GM21825 (cell line): ENCODE data around the gene ATP8B1.

Experiments used
- ATAC-seq: cut with Tn5 transposase; IDR thresholded peaks from one replicate; pipeline ENCODE4 v1.9.1; 2021; ENCODE audit warnings: mild to moderate bottlenecking, moderate library complexity; ENCODE audit not compliant: unreplicated experiment

The ATP8B1 gene

DNA sequence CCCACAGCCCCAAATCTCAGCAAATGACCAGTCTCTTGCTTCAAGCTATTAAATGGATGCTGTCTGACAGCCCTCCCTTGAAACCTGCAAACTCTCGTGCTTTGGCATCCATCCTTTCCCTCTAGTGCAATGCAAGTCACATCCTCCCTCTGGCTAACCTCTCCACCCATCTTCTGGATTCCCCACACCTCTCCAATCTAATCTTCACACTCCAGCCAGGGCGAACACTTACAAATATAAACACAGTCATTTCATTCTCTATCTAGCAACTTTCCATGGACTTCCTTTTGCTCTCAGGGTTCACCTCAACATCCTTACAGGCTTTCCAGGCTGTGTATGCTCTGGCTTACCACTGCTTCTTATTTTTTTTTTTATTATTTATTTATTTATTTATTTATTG is 171.4 kb downstream of the ATP8B1 start:
- no peak for ATAC-seq

DNA sequence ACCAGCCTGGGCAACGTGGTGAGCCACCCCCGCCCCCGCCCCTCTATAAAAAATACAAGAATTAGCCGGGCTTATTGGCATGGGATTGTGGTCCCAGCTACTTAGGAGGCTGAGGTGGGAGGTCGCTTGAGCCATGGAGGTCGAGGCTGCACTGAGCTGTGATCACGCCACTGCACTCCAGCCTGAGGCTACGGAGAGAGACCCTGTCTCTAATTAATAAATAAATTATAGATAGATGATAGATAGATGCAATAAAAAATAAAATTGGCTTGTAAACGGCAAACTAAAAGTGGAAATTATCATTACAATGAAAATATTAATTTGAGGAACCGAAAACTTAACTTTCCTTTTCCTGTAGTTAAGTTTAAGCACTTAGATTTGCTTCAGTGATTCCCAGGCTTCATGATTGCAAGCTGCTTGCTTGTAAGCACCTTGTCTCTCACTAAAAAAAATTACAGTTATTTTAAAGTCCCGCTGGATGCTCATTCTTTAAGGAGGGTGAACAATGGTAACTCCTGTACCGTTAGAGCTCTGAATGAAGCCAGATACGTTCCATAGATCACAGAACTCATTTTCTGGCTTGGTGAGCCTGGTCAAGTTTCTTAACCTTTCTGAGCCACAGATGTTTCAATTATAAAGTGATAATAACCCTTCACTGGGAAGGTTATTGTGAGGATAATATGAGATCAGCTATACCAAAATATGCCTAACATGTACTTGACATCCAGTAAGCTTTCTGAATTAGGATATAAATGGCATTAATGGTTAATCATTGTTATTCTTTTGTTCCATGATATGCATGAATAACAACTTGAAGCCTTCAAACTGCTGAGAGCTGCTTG is 172.1 kb downstream of the ATP8B1 start:
- no peak for ATAC-seq

DNA sequence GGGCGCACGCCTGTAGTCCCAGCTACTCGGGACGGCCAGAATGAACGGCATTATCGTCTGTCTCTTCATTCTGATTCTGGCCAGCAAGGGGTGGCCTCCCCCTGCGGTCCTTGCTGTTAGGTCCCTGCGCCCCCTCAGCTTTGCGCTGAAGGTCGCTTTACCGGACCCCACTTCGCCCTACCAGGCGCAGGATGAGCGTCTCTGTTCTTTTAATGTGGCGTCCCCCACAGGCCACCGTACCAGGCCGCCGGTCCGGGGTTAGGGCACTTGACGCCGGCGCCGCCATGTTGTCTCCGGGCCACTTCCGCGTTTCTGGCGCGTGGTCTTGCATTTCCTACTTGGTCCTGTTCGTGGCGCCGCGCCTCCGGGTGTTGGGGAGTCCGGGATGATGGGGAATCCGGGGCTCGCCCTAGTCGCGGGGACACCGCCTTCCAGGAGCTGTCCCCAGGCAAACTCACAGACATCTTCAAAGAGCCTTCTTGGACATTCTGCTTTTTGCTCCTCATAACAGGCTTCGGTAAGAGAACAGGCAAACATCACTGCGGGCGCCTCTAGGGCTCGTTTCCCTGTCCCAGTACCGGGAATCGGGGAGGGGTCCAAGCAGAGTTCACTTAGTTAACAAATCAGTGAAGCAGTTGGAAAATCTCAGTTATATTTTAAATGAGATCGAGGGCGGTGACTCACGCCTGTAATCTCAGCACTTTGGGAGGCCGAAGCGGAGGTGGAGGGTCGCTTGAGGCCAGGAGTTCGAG is 172.9 kb downstream of the ATP8B1 start:
- peak; percentile 93 for ATAC-seq

DNA sequence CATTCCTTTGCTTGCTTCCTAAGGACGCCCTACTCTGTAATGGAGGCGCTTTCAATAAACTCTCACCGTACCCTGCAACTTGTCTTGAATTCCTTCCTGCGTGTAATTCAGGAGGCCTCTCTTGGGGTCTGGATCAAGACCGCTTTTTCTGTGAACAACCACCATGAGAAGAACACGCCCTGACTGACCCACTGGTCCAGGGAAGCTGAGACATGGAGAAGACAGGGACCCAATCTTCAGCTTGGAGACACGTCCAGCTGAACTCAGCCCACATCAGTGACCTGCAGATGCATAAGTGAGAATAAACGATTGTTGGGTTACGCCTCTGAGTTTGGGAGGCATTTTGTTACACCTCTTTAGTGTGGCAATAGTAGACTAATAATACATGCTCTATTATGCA is 173.7 kb downstream of the ATP8B1 start:
- no peak for ATAC-seq

DNA sequence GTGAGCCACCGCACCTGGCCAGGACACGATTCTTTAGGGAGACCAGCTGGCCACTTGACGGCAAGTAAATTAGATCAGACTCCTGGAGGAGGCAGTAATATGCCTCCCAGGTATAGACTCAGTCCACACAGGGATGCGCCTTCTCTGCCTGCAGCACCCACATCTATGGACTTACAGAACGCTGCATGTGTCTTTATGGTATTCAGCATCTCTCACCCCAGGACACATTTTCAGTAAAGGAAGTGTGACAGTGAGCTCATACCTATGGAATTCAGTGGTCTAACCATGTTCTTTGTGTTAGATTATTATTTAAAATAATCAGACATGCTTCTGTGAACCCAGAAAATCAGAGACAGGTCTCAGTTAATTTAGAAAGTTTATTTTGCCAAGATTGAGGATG is 175.6 kb downstream of the ATP8B1 start:
- no peak for ATAC-seq

DNA sequence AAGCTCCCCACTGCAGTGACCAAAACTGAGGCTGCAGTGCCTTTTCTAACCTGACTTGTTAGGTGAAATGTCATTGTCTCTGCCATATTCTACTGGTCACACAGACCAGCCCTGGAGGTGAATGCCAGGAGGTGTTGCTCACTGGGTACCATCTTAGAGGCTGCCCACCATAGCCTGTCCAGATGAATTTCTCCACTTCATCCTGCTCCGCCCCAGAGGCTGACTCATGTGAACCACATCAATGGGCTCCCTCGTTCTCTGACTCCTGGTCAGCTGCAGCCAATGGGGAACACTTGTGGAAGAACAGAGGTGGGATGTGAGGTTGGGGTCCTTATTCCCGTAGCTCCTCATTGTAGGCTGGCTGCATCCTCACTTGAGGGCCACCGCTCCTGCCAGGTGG is 178.1 kb downstream of the ATP8B1 start:
- ATAC-seq, result no peak

DNA sequence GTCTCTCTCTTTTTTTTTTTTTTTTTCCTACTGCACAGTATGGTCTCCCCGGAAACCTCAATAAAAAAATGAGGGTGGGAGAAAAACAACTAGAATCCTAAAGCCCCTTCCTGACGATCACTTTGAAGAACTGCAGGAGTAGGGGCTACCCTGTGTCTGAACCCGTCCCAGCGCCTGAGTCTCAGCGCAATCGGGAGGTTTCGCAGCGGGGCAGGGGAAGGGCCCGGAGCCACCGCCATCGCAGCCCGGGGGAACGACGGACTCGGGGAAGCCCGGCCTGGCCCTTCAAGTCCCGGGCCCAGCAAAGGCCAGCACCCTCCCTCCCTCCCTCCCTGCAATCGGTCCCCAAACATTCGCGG is 181.9 kb downstream of the ATP8B1 start:
- peak; percentile 18 for ATAC-seq

DNA sequence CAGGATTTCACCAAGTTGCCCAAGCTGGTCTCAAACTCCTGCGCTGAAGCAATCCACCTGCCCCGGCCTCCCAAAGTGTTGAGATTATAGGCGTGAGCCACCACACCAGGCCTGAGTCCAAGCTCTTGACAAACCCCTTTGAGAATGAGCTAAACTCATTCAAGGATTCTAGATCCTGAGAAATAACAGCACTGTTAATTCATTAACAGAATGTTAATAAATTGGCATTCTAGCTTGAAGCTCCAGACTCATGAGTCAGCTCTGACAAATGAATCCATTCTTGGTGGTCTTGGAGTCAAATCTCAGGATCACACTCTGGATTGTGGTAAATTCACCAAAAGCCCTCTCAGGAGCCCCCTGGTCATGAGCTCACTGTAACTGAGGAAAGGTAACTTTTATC is 183.2 kb downstream of the ATP8B1 start:
- ATAC-seq, result no peak

DNA sequence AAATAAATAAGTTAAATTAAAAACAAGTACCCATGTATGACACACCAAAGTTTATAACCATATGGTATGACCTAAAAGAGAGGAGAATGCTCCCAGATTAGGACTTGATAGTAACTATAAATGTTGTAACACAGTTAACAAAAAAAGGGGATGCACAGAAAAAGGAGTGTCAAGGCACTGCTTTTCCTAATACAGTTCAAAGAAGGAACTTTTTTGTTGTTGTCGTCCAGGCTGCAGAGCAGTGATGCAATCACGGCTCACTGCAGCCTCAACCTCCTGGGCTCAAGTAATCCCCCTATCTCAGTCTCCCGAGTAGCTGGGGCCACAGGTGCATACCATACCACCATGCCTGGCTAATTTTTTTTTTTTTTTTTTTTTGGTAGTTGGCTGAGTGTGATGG is 184.2 kb downstream of the ATP8B1 start:
- ATAC-seq, result no peak

DNA sequence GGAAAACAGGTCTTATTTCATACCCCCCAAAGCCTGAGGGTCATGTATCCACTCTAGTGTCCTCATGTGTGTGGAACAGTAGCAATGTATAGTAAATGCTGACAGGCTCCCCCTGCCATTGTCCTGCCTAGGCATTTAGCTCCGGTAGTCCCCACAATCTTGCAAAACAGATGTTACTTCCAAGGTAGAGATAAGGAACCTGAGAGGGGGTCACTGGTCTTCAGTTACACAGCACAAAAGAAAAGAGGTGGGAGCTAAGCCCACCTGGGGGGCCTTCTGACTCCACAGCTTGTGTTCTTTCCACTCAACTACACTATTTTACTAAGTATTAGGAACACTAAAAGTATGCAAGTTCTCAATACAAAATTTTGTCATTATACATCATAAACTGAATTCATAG is 199.2 kb downstream of the ATP8B1 start:
- ATAC-seq, result no peak
